NCI-H2029 (cell line): ENCODE data around the gene ENOX1.
"Not testable (repeated sequence)": the region's sequence is repeated elsewhere in the genome, so short reads cannot be mapped to it uniquely, and the experiment has no call there.

Experiments used
- DNase-seq: peaks from one replicate; lab custom pipeline; 2025; lab: John Stamatoyannopoulos, UW

The ENOX1 gene

DNA sequence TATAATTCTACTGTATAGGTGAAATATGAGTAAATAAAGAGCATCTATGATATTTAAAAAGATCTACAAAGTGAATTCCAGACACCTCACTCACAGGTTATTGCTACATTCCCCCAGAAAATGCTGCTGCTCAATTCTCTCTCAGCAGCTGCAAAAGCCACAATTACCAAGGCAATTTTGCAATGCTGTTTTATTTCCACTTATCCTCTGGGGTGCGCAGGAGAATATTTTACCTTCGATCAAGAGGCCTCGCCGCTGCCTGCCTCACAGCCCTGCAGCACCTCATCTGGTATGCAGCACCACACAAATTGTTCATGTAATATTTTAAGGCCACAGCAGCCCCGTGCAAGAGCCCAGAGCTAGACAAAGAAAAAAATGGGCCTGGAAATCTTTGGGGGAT is 430.2 kb downstream of the ENOX1 start:
- no peak for DNase-seq

DNA sequence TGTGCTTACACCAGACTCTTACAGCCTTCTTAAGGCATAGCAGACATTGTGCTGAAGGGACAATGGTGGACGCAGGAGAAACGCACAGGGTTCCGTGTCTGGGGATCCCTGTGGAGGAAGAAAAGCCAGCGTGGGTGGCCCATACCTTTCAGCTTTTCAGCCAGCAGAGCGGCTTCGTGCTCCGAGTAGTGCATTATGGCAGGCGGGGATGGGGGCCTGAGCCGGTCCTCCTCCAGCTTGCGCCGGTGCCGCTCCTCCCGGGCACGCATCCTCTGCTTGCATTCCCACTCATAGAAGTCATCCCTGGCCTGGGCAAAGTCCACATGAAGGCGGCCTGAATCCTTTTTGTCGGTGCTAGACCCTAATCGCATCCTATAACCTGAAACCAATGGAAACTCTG is 431.0 kb downstream of the ENOX1 start:
- DNase-seq, result no peak

DNA sequence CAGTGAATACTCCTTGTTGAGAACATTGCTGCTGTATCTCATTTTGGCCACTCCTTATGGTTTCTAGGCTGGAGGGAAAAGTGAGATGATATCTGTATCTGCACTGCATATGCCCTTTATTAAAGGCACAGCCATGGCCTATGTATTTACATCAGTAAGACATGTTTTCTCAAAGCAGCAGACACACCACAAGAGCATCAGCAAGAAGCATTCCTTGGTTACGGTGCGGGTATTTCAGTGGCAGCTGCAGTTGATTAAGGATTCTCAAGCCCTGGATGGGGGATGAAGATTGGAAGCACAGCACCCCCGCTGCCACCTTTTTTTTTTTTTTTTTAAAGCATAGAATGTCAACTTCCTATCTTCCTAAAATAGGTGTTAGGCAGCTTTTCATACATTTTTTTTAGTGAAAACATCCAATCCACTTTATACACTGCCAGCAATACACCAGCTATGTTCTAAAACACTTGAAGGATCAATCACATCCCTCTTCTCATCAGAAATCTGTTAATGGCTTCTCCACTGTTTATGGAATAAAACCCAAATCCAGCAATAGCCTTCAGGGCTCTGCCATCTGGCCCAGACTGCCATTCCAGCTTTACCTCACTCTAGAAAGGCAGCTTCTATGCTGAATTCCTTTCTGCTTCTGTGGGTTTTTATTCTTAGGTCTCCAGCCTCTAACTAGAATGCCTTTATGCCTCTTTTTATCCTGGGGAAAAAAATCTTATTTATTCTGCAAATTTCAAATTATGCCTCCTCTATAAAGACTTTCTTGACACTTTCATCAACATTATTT is 432.4 kb downstream of the ENOX1 start:
- no peak for DNase-seq

DNA sequence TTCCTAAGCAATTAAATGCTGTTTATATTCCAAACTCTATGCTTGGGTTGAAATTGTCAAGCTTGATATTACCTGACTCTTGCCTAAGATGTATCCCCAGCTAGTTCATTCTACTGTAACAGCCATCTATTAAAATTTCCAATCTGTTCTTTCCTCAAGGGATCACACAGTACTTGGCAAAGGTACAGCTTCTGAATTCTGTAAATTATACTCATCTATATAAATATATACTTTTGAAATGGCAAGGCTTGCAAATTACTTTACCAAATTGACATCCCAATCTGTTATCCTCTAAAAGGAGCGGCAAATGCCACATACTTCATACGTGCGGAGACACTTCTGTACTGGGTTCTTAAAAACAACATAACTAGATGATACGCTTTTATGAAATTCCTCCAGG is 433.1 kb downstream of the ENOX1 start:
- no peak for DNase-seq

DNA sequence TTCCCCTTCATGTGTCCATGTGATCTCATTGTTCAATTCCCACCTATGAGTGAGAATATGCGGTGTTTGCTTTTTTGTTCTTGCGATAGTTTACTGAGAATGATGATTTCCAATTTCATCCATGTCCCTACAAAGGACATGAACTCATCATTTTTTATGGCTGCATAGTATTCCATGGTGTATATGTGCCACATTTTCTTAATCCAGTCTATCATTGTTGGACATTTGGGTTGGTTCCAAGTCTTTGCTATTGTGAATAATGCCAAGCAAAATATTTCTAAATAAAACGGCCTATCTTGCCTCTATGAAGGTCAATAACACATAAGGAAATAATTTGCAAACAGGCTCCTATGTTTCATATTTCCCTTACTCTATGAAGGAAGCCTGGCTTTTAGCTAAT is 435.2 kb downstream of the ENOX1 start:
- DNase-seq, result not testable (repeated sequence)

DNA sequence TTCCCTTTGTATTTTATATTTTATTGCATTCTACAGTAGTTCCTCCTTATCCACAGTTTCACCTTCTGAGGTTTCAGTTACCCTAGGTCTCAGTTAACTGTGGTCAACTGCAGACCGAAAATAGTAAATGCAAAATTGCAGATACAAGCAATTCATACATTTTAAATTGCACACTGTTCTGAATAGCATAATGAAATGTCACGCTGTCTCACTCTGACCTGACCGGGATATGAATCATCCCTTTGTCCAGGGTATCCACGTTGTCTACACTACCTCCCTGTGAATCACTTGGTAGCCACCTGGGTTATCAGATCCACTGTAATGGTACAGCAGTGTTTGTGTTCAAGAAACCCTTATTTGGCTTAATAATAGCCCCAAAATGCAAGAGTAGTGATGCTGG is 438.4 kb downstream of the ENOX1 start:
- no peak for DNase-seq

DNA sequence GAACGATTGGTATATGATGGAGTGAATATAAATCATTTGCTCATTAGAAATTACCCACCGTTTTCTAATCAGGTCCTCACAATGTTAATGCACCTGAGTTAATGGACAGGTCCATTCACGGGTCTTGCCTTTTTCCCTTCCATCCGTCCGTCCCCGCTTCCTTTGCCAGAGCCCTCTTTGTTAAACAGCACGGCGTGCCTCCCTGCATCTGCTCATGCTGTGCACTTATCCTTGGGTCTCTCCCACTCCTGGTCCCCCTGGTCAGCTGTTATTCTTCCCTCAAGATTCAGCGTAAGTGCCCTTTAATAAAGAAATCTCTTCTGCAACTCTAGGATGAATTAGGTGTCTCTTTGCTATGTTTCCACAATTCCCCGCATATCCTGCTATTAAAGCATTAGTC is 438.9 kb downstream of the ENOX1 start:
- DNase-seq, result no peak

DNA sequence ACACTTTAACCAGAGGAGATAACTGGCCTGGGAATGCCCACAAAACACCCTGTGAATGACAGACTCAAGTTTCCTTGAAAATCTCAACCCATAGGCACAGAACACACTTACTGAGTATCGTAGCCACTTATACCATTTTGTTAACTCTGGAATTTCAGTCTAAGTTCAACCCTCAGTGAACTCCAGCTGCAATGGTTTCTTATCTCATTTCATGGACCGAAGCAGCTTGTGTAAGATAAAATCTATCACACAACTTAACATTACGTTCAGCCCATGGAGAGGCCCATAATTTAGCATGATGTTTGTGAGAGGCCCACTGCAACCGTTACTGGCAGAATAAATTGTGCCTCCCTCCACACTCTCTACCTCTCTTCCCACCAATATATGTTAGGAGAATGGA is 440.3 kb downstream of the ENOX1 start:
- no peak for DNase-seq

DNA sequence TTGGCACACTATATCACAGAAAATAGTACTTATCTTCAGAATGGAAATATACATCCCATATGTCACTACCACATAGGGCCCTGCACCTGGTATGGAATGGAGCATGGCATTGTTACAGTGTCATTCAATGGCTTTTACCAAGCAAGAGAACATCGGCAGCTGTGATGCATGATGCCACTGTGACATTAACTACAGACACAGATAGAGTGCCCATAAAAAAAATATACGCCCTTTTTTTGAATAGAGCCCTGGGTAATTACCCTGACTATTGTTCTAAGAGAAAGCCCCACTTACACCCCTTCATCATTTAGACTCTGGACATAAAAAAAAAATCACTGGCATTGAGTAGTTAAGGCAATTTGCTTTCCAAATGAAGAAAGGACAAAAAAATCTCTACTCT is 443.1 kb downstream of the ENOX1 start:
- no peak for DNase-seq

DNA sequence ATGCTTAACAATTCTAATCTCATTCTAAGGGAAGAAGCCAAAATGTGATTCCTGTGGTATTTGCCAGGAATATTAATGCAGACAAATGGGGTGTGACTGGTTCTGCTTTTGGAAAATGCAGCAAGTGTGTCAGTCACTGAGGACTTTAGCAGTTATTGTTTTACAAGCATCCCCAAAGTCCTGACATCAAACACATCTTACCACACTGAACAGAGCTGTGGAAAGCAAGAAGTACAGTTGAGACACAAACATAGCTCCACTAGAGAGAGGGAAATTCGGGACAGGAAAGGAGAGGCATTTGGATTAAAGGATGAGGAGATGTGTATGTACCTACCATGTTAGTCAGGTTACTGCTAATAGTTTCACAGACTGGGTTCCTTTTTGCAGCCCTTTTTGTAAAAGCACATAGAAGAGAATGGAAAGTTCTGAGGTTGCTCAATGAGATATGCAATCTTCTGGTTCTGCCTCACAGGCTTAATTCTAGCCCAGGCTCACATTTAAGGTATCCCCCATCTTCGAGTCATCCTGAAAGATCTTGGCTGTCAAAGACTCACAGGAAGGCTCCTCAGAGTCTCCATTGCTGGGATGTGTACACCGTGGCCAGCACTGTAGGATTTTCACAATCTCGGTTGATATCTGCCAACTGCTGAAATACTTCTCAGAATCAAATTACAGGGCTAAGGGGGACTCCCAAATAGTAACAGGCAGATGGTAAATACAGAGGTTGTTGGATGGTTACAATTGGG is 446.8 kb downstream of the ENOX1 start:
- no peak for DNase-seq

DNA sequence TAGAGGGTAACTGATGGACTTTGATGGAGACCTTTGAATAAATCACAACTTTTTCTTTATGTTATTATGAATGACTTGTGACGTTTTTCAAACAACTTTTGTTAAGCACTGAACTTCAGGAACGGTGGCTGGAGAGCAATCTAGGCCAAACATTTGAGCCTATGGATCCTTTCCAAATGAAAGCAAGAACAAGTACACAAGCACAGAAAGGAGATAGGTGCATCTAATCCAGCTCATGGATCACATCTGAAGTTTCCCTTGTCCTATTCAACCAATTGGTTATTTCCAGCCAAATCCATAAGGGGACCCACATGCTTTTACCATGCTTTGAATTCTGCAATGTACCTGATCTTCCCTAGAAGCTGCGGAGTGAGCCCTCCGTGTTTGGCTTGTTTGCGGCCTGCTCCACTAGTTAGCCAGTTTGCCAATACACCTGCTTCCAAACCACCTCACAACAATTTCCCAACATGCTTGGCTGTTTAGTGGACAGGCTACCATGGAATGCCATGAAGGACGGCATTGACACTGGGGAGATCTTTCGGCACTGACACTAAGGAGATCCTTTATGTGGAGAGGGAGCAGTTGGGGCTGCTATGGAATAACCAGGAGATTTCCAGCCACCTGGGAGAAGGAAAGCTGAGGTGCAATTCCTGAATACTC is 447.5 kb downstream of the ENOX1 start:
- DNase-seq, result no peak

DNA sequence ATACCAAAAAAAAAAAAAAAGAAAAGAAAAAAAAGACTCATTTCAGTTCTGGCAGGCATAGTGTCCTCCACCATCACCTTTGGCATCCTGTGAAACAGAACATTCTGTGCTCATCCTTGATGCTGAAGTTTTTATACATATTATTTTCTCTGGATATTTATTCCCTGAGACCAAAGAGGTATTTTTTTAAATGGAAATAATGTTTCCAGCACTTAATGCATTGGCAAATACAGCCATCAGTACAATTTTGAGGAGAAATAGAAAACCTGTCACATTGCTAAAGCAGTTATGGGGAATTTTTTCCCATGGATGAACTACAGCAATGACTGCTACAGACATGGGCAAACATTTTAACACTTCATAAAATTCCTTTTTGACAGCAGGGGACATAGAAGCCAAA is 451.0 kb downstream of the ENOX1 start:
- no peak for DNase-seq

DNA sequence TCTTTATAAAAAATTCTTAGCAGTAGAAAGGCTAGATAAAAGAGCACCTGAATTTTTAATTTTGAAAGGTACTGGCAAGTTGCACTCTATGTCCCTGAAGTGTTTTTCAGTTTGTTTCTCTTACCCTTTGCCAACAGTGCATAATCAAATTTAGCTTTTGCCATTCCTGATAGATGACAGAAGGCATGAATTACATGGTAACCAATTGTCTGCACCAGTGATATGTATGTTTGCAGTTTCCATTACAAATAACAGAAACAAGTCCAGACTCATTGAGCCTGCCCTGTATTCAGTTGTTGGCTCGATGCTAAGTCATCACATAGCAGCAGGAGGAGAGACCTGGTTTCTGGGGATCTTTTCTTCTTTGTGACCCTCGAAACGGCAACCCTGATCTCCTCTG is 453.6 kb downstream of the ENOX1 start:
- no peak for DNase-seq

DNA sequence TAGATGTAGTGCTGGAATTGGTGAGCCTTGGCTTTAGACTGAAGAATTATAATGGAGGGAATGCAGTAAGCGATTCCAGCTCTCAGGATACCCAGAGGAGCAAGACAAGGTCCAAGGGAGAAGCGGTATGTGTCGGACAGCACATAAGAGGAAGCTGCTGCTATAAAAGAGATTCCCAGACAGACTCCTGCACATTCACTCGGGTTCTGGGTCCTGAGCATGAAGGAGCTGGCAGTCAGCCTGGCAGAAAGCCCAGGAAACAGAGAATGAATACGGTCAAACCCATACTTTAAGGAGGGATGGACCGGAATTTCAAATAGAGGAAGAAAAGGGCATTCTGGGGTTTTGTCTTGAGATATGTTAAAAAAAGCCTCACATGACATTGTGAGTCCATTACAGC is 455.1 kb downstream of the ENOX1 start:
- DNase-seq, result no peak

DNA sequence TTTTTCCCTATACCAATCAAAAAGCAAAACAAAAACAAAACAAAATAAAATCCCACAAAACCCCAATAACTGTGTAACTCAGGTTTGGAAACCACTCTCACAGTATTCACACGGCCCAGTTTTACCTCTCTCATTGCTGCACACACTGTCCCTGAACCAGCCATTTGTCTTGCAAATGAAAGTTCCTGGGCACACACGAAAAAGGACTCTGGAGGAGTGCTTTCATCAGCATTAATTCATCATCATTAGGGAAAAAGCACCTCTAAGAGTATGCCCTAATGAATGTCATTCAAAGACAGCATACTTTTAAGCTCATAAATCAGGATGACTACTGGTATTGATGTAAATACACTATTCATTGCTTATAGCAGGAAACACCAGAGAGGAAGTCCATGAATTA is 457.1 kb downstream of the ENOX1 start:
- DNase-seq, result no peak

DNA sequence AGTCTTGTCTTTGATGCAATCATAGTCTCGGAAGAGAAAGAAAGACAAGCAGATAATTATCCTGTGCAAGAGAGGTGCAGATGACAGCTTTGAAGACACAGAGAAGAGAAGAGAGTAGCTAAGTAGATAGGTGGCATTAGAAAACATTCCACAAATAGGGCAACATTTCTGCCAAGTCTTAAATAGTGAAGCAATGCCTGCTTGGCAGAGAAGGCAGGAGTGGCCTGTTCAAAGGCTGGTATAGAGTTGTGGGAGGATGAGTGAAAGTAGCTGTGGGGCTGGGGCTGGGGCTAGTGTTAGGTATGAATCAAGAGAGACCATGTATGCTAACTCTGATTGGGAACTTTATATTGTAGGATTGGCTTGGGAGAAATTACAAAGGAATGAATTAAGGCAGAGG is 457.9 kb downstream of the ENOX1 start:
- DNase-seq, result no peak

DNA sequence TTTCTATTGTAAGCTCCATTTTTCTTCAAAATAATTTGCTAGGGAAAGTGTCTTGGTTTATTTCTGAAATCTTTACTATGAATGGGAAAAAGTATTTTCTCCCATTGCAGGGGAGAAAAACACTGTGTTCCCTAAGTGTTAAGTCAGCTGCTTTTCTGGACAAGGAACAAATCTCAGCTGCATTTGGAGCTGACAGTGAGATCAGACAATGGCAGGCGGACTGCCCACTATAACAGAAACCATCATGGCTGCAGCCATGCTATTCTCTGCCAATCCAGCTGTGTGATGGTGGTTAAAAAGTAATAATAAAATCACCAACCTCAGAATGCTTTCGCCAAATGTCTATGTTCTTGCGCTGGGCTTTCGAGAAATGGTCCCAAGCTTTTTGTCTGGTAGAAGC is 460.7 kb downstream of the ENOX1 start:
- no peak for DNase-seq

DNA sequence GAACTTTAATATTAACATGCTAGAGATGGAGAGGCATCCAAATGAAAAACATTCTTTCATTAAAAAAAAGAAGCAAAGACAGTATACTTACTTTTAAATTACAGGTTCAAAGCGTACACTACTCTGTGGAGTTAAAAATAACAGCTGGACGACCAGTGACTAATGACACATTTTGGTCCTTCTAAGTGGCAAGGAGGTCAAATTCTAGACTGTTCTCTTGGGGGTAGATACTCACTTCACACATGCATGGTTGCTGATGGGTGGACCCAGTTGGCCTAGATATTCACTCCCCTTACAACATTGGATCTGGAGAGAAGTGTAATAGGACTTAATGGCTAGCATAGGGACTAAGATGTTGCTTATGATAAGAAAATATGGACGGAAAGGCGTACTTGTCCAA is 461.1 kb downstream of the ENOX1 start:
- DNase-seq, result no peak

DNA sequence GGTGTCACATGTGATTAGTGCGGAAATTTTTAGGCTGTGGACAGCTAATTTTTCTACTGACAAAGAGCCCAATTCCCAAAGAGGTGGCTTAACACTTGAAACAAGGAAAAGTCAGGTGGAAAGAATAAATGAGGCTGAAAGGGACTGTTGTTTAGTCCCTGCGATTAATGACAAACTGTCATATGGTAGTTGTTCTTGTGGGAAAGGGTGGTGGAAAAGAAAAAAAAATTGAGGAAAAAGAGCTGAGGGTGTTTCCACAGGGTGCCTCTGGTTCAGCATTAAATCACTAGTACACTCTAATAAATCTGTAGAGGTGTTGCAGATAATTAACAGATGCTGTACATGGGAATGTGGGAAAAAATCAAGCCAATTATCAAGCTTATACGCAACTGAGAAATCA is 462.6 kb downstream of the ENOX1 start:
- no peak for DNase-seq

DNA sequence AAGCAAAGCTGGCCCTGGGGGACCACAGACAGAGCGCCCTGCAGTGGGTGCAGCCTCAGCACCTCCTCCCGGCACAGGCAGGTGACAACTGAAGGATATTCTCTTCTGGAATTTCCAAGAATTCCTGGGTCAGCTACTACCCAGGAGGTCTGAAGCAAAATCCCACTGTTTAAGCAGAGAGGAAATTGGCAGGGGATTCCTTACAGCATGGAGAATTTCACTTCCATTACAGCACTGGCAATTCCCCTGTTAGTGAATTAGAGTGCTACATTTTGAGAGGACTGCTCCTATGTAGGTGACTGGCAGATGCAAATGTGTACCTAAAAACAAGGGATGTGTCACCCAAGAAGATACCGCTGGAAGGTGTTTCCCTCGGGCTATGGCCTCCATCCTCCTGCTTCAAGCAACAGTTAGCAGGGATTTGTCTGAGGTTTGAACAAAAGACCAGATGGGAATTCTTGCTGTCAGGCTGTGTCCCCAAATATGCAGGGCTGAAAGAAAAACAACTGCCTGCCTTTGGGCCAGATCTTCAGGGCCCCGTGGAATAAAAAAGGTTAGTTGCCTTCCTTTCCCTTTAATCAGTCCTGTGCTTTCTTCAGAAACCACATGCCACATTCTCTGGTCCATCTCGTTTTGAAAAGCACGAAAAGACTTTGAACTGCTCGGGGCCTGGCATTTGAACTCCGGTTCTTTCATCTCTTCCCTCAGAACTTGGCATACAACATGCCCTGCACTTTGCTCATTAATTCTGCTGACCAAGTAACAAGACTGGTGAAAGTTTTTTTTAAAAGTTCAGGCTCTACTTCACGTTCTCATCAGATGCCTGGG is 466.9 kb downstream of the ENOX1 start:
- no peak for DNase-seq

DNA sequence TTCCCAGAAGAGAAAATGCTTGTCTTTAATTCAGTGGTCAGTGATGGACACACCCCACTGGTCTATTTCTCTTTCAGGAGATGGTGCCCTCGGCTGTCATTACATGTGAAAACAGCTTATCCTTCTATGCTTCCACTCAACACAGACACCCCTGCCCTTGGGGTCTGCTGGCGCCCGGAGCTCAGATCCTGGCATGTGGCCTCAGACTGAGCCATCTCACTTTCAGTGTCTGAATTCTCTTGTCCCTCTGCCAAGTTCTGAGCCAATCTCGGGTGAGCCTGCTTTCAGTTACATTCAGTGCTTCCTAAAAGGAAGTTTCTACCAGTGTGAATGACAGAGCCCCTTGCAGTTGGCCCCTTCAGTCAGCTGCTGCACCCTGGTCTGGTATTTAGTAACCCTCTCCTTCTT is 469.8 kb downstream of the ENOX1 start:
- DNase-seq, result no peak

DNA sequence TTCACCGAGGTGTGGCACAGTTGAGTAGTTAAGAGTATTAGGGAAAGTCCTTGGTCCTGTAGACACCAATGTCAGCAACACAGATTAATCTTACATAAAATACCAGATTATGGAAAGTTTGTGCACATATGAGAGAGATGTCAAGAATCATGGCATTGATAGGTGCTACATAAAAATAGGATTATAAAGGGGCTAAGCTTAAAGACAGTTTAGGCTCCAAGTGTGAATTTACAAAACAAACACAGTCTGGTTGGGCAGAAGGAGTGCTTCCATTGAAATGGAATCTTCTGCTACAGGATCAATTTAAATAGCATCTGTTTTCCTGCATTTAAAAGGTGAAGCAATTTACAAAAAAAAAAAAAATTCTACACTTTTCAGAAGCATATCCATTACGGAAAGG is 470.5 kb downstream of the ENOX1 start:
- no peak for DNase-seq
